HG02884 (cell line): ENCODE results near the gene SLC16A6.
"Not testable (repeated sequence)": the region's sequence is repeated elsewhere in the genome, so short reads cannot be mapped to it uniquely, and the experiment has no call there.

Experiments used
- ATAC-seq: cut with Tn5 transposase; IDR thresholded peaks from one replicate; pipeline ENCODE4 v1.9.1; 2021; ENCODE audit warnings: mild to moderate bottlenecking, moderate library complexity; ENCODE audit not compliant: unreplicated experiment

The SLC16A6 gene

DNA sequence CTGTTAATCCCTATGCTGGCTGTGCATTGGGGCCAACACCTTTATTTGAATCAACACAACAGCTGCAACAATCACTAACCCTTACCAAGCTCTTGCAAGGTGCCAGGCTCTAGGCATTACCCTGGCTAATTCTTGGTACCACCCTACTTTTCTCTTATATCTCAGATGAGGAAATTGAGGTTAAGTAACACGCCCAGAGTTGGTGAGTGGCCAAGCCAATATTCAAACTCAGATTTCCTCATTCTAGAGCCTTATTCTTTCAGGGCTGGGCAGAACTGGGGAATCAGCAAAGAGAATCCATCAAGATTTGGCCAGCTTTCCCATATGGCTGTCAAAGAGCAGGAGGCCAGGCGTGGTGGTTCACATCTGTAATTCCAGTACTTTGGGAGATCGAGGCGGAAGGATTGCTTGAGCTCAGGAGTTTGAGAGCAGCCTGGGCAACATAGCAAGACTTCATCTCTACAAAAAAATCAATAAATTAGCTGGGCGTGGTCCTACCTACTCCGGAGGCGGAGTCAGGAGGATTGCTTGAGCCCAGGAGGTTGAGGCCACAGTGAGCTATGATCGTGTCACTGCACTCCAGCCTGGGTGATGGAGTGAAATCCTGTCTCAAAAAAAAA, 24.1 kb upstream of the SLC16A6 start:
- no peak for ATAC-seq

DNA sequence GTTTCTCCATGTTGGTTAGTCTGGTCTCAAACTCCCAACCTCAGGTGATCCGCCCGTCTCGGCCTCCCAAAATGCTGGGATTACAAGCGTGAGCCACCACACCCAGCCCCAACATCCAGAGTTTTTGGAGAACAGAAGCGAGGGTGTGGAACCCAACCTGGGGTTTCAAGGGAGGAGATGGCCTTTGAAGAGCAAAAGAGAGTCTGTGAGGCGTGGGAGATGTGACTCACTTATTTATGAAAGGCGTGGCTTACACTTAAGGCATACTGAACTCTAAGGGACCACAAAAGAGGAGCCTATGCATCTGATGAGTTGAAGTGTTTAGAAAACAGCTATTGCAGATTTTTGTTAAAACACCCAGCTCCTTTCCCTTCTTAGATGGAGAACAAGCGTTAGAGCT, 19.2 kb upstream of the SLC16A6 start:
- no peak for ATAC-seq

DNA sequence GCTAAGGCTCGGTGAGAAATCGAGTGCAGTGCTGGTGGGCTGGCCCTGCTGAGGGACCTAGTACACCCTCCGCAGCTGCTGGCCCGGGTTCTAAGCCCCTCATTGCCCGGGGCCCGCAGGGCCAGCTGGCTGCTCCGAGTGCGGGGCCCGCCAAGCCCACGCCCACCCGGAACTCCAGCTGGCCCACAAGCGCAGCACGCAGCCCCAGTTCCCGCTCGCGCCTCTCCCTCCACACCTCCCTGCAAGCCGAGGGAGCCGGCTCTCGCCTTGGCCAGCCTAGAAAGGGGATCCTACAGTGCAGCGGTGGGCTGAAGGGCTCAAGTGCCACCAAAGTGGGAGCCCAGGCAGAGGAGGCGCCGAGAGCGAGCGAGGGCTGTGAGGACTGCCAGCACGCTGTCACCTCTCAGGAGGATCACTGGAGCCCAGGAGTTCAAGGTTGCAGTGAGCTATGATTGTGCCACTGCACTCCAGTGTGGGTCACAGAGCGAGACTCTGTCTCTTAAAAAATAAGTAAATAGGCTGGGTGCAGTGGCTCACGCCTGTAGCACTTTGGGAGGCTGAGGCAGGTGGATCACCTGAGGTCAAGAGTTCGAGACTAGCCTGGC, 18.2 kb upstream of the SLC16A6 start:
- not testable (repeated sequence) for ATAC-seq

DNA sequence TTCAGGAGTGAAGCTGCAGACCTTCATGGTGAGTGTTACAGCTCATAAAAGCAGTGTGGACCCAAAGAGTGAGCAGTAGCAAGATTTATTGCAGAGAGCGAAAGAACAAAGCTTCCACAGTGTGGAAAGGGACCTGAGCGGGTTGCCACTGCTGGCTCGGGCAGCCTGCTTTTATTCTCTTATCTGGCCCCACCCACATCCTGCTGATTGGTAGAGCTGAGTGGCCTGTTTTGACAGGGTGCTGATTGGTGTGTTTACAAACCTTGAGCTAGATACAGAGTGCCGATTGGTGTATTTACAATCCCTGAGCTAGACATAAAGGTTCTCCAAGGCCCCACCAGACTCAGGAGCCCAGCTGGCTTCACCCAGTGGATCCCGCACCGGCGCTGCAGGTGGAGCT, 17.6 kb upstream of the SLC16A6 start:
- not testable (repeated sequence) for ATAC-seq

DNA sequence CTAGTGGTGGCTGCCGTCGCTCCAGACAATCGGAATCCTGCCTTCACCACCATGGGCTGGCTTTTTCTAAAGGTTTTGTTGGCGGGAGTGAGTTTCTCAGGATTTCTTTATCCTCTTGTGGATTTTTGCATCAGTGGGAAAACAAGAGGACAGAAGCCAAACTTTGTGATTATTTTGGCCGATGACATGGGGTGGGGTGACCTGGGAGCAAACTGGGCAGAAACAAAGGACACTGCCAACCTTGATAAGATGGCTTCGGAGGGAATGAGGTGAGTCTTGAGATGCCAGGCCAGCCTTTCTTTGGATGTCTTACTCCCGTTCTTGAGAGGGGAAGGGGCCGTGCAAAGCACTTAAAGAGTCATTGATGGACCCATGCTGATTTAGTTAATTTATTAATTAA, 16.5 kb upstream of the SLC16A6 start:
- no peak for ATAC-seq

DNA sequence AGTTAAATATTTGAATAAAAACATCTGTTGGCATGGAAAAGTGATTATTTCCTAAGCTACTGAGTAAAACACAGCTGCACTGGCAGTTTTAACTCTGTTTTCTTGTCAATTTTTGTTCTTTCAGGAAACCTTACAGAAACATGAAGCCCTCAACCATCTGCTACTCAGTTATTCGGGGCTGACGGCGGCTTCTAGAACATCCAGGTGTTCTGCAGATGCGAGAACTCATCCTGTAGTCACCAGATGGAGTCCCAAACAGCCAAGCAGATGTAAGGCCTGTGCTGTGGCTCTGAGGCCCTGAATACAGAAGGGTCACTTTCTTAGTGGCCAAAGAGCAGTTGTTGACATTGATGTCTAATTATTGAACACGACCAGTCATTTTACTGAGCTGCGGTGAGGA, 15.9 kb upstream of the SLC16A6 start:
- ATAC-seq: no peak

DNA sequence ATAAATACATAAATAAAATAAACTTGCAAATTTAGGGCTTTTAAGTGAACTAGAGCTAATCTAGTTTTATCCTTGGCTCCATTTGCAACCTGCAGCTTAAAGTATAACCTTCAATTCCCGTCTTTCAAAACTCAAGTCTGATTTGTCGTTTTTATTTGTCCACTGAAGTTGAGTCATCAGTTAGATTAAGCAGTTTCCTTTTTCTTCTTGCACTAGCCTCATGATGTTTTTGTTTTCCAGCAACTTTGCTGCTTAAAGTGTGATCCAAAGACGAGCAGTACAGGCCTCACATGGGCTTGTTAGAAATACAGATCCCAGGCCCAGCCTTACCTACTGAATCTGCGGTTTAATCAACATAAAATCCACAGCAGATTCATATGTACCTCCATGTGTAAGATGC, 14.2 kb upstream of the SLC16A6 start:
- no peak for ATAC-seq

DNA sequence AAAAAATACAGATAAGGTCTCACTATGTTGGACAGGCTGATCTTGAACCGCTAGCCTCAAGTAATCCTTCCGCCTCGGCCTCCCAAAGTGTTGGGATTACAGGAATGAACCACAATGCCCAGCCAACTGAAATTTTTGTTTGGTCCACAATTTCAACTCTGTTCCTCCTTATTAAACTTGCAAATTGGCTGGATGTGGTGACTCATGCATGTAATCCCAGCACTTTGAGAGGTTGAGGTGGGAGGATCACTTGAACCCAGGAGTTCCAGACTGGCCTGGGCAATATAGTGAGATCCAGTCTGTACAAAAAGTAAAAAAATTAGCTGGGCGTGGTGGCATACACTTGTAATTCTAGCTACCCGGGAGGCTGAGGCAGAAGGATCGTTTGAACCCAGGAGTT, 13.8 kb upstream of the SLC16A6 start:
- ATAC-seq: no peak

DNA sequence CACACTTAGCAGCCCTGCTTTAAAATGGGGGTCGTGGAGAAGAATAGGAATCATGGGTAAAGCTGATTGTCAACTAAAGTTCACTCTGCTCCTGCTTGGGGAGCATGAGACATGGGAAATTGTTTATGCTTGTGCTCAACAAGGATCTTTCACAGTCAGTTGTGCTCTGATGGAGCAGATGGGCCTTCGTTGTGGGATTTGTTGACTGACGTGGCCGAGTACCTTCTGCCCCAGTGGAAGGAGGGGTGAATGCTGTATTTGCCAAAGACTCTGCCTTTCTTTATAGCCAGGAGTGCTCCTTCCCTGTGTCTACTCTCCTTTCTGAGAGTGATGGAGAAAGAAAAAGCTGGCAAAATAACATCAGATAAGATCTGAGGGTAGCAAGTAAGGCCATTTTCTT, 11.7 kb upstream of the SLC16A6 start:
- no peak for ATAC-seq

DNA sequence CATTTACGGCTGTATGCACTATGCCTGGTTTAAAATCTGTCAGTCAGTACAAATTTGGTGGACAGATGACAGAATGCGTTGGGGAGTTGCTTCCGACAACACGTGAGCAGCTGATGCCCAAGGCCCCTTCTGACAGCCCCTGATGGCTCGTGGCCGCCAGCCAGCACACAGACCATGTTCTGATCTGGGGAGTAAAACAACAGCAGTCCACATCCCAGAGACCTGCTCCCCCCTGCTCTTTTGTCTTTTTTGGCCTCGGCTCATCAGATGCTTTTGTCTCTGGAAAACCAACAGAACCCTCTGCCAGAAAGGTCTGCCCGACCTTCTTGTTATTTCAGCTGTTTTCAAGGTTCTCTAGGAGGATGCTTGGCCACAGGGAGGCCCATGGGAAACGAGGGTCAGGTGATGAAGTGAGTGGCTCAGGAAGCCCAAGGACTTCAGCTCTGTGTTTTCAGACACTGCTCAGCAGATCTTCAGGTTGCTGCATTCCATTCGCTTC, 11.2 kb upstream of the SLC16A6 start:
- ATAC-seq: no peak

DNA sequence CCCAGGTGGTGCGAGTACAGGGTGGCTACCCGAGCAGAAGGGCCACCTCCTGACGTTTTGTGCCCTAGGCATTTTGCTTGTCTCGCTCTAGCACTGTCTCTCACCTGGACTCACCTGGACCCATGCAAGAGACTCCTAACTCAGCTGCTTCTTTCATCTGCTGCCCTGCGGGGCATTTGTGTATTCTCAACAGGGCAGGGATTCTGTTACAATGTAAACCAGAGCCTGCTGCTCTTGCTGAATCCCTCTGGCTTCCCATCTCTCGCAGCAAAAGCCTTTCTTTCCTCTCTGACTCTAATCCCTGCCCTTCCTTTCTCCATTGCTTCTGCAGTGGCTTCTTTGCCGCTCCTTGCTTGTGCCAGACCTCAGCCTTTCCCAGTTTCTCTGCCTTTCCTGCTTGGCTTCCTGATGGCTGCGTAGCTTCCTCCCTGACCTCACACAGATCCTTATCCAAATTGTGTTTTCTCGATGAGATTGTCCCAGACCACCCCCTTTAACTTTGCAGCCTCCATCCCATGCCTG, 10.6 kb upstream of the SLC16A6 start:
- ATAC-seq: no peak

DNA sequence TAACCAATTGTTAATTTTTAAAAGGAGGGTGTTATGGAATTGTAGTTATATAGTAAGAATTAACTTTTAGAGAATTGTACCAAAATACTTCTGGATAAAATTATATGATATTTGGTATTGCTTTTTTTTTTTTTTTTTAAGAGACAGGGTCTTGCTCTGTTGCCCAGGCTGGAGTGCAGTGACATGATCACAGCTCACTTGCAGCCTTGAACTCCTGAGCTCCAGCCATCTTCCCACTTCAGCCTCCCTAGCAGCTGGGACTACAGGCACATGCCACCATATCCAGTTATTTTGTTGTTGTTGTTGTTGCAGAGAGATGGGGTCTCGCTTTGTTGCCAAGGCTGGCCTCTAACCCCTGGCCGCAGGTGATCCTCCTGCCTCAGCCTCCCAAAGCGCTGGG, 8.9 kb upstream of the SLC16A6 start:
- ATAC-seq: no peak

DNA sequence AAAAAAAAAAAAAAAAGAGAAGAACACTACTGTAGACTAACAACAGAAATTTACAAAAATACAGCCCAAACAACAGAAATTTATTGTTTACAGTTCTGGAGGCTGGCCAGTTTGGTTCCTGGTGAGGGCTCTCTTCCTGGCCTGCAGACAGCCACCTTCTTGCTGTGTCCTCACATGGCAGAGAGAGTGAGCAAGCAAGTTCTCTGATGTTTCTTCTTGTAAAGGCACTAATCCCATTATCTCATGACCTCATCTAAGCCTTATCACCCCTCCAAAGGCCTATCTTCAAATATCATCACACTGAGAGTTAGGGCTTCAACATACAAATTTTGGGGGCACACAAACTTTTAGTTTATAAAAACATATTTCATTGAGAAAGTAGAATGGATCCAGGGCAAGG, 7.7 kb upstream of the SLC16A6 start:
- no peak for ATAC-seq

DNA sequence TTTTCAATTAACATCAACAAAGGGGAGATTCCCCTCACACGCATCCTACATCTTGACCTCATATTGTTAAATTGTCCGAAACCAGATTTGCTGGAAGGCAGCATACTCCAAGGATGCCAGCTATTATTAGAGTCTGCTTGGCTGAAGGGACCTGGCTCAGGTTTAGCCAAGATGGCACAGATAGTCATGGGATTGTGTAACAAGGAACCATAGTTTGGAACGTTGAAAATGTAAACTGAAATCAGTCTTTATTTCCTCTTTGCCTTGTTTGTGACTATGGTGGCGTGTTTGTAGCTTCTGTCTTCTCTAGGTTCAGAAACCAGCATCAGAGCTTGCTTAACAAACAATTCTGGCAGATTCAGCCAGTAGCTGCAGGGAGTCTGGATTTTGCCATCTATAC, 6.3 kb upstream of the SLC16A6 start:
- no peak for ATAC-seq

DNA sequence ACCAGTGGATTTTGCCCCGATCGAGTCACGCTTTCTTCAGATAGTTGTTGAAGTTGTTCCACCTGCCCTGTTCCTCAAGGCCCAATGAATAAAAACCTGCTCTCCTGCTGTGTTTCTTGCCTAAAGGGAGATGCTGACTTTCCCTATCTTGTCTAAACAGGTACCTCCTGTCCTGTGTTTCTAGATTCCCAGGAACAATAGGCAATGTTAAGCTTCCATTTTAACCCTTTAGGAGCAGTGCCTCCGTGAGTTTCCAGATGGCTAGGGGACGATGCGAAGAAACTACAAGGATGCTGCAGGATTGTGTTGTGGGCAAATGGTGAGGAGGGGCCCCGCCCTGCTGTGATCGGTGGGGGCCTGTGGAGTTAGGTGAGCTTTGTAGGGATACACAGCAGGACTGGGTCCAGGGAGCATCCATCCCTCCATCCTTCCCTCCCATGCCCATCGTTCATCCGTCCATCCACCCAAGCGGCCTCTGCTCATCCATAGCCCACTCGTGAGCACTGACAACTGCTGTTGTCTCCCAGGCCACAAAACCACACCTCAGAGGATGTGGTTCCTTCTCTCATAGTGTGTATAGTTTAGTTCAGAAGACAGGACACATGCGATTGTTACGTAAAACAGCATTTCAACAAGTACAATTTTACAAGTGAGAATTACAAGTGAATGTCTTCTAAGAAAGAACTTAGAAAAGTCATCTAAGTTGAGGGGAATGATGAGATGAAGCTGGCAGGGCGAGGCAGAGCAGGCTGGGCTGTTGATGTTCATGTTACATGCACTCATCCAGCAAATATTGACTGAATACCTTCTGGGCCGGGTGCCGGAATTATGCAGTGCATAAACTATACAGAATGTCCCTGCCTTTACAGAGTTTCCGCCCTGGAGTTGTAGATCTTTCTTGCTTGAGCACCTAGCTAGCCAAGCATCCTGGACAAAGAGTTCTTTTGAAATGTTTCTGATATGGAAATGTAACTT, 5.6 kb upstream of the SLC16A6 start:
- ATAC-seq: no peak

DNA sequence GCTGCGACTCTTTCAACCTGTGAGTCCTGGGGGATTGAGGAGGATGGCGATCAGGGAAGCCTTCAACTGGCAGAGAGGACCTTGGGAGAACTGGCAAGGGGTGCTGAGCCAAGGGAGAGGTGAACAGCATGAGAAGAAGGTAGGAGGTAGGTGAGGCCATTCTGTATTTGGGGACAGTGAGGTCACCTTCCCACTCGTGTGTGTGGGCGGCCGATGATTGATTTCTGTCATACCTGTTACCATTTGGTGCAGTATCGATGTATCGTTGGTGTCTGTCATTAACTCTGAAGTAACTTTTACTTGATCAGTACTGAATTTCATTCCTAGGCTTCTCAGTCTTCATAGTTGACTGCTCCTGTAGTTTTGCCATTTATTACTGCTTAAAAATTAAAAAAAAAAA, 4.2 kb upstream of the SLC16A6 start:
- ATAC-seq: no peak

DNA sequence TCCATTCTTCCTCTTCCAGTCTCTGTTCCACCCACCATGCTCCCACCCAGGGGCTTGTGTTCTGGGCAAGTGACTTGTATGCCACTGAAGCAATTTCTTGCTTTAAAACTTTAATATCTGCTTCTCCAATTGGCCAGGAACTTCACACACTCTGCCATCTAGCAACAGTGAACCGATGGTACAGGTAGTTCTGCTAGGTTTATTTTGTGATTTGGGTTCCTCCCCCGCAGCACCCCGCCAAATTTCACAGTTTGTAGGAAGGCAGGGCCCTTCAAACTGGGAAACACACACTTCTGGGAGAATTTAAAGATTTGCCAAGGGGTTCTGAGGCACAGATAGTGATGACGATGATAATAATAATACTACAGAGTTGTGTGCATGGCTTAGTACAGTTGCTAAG, 3.7 kb upstream of the SLC16A6 start:
- ATAC-seq: no peak

DNA sequence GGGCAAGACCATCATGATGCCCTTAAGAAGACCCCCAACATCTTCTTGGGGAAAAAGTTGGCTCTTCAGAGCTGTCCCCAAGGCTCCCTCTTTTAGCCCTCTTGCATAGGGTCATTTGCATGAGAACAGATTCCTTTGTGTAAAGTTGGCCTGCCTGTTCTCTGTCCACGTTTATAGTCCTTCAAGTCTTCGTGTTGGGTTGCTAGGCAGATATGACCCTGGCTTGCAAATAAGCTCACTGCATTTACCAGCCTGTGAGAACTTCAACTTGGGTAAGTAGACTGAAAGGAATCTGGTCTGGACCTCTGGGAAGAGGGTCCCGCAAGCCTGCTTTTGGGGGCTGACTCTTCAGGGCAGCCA, 3.2 kb upstream of the SLC16A6 start:
- no peak for ATAC-seq

DNA sequence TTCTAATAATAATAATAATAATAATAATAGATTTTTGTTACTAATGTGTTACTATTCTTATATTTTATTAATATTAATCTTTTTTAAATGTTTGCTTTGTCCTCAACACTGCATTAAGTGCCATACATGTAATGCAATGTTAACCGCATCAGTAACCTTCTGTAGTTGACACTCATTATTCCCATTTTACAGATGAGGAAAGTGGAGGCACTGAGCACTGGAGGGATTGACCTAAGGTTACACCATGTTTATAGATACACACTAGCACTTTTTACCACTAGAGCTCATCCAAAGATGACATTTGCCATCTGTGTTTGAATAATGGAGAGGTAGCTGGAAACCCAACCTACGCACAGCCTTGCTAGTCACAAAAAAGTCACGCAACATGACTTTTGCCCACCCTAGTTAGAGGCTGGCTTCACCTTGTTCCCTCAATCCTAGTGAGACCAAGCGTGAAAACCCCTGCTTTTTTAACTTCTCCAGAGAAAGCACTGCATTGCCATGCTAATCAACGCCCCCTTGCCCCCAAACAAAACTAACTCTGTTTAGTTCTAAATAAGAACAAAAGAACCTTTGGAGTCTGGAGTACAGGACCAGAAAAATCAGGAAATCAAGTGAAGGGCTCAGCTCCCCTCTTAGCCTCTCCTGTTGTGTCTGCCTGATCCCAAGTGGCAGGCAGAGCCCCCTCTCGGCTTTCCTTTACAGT, 2.7 kb upstream of the SLC16A6 start:
- no peak for ATAC-seq

DNA sequence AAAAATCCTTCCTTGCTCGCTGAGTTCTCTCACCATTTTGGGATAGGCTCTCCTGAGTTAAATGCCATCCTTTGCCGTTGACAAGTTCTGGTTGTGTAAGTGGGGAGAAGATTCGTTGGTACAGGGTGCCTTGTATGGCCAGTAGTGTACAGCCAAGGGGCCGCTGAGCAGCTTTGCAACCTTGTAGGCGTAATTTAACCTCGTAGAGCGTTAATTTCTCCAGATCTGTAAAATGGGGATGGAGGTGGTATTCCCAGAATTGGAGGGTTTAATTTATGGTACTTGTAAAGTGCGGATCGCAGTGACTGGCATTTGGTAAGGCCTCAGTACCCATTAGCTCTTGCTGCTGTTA, 1.7 kb upstream of the SLC16A6 start:
- no peak for ATAC-seq
